Subcutaneous adipose tissue (tissue), 4 donors: ENCODE data around the gene BAIAP2. TPM values are rescaled to one million over a fixed set of nuclear protein-coding genes. Genes with fewer than 3 reads are reported as not detected.

Source experiments
- total RNA-seq, 4 donors: library from RNA; depleted of rRNA; stranded (reverse); fragments of >200 nt; gene quantifications; one replicate each; pipeline ENCODE4 v1.1.0, GENCODE V29; 2016
- TF ChIP-seq, protein P1 (sequence below): fragments of 450-650 bp; IDR thresholded peaks from one replicate; pipeline ENCODE4 v1.5.1; 2016; ENCODE audit warnings: low read depth, mild to moderate bottlenecking, control low read depth, antibody characterized with exemption, moderate library complexity

Gene BAIAP2
- total RNA-seq, 4 donors from 2014 or later = 17.4 to 31.1 (median 23.2) TPM

DNA sequence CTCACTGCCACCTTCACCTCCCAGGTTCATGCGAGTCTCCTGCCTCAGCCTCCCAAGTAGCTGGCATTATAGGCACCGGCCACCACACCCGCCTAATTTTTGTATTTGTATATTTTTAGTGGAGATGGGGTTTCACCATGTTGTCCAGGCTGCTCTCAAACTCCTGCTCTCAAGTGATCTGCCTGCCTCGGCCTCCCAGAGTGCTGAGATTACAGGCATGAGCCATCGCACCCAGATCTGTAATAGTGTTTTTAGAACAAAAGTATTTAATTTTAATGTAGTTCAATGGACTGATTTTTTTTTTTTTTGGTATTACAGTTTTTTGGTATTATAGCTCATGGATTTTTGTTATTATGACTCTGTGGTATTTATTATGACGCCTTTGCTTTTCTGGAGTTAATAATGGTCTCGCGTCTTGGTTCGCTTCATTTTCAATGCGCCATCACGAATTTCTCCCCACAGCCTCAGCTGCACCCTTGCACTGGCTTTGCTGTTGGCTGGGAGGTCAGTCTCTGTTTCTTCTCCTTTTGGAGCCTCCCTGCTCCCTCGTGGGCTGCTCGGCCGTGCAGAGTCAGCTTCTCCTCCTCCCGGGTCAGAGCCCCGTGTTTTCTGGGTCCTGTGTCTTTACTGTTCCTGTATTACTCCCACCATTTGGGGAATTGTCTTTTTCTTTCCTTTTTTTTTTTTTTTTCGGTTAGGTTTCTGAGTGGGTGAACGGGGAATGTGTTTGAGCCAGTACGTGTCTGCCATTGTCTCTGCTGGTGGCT lies 27.2 kb downstream of the BAIAP2 start:
- TF ChIP-seq, protein P1, sequence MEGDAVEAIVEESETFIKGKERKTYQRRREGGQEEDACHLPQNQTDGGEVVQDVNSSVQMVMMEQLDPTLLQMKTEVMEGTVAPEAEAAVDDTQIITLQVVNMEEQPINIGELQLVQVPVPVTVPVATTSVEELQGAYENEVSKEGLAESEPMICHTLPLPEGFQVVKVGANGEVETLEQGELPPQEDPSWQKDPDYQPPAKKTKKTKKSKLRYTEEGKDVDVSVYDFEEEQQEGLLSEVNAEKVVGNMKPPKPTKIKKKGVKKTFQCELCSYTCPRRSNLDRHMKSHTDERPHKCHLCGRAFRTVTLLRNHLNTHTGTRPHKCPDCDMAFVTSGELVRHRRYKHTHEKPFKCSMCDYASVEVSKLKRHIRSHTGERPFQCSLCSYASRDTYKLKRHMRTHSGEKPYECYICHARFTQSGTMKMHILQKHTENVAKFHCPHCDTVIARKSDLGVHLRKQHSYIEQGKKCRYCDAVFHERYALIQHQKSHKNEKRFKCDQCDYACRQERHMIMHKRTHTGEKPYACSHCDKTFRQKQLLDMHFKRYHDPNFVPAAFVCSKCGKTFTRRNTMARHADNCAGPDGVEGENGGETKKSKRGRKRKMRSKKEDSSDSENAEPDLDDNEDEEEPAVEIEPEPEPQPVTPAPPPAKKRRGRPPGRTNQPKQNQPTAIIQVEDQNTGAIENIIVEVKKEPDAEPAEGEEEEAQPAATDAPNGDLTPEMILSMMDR = no peak

DNA sequence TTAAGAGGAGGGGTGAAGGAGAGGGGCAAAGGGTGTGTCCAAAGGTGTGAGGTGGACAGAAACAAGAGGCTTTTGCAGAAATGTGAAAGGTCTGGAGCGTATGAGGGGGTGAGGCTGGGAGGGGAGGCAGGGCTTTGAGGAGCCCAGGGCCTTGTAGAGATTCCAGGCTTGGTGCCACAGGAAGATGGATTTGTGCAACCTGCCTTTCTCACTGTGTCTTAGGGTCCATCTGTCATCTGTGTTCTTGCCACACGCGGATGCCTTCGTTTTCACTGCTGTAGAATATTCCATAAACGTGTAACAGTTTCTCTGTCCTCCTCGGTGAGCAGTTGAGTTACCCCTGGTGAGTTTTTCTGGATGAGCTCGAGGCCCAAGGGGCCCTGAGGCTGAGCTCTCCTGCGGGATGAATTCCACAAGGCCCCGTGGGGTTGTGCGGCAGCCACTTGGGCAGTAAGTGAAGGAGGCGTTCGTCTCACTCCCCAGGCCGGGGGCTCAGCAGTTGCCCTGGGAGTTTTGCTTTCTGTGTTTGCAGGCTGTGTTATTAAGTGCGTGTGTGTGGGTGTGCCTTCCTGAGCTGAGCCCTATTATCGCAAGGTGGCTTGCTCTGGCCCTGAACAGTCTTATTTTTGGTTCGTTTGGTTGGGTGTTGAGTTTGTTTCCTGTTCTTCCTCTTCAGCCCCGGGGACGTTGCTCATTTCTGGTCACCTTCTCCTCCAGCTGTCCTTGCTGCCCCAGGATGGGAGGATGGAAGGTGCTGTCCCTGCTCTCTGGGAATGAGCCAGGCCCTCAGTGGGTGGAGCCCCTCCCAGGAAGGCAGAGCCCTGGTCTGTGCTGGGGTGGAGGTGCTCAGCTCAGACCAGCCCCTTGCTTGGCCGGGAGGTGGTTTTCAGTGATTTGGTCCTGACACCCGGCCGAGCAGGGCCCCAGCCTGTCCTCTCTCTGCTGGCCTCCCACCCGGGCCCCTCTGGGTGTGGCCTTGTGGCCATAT lies 28.4 kb downstream of the BAIAP2 start:
- TF ChIP-seq, protein P1 = no peak

- TF ChIP-seq, protein P1 = no peak
These were observed 29.9 kb downstream of the BAIAP2 start for GRCh38 chr17:81064678-81065475.

- TF ChIP-seq, protein P1 = no peak
These were observed 30.5 kb downstream of the BAIAP2 start for GRCh38 chr17:81065500-81065899.

DNA sequence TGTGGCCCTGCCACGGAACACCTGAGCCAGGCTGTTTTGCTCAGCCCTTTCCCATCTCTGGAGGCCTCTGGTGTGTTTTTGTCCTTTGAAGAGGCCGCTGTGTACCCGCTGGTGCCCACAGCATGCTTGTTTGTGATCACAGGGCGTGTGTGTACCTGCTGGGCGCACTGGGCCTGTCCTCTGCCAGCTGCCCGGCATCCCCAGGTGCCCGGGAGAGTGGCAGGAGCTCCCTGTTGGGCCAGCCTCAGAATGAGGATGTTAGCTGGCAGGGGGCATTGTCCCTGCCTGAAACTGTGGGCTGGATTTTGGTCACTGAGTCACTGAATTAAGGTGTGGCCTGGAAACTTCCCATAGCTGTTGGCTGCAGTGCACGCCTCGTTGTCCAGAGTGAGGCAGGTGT lies 31.1 kb downstream of the BAIAP2 start:
- TF ChIP-seq, protein P1 = no peak

DNA sequence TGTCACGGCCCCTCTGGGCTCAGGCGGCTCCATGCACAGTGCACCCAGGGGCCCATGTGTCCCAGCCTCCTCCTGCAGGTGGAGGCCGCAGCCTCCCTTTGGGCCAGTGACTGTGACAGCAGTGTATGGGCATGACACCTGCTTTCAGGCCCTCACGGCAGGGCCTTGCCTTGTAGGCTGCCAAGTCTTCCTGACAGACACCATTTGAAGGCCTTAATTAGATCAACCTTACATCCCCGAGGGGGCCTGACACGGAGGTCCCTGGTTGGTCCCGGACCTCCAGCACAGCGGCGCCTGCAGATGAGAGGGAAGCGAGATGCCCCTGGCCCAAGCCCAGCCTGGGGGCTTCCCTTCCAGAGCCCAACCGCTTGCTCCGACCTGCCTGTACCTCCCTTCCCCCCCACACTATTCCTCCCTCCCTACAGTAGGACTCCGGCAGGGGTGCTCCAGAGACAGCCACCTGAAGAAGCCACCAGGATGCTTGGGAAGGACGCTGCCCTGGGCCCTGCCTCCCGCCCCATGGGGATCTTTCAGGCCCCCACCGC lies 31.9 kb downstream of the BAIAP2 start:
- TF ChIP-seq, protein P1 = no peak
